HepG2 (cell line): ENCODE data around the gene SLC26A5. TPM values are rescaled to one million over a fixed set of nuclear protein-coding genes. Genes with fewer than 3 reads are reported as not detected.

ENCODE experiments used
- polyA plus RNA-seq, 8 experiments: library from polyadenylated mRNA; depleted of rRNA in 3 of 8; stranded (reverse) in 7 of 8; unstranded in 1 of 8; fragments of >200 nt; fragmentation: Illumina TruSeq in 4 of 8; extraction: Trizol in 4 of 8; gene quantifications; 2 replicates each; pipeline versions ENCODE4 v1.2.1 to v1.2.3, GENCODE V29; 2011 to 2016; ENCODE audit warnings: low read depth in 4 of 8, missing spikeins in 1 of 8, mixed read lengths in 1 of 8; ENCODE audit not compliant: insufficient read depth in 1 of 8
- small RNA-seq, 3 experiments: library from RNA; depleted of rRNA; stranded (forward); fragments of <200 nt; gene quantifications; one replicate each; pipeline ENCODE3, GENCODE V24; 2012; ENCODE audit warnings: low read depth in 2 of 3, low replicate concordance in 1 of 3; ENCODE audit not compliant: insufficient read length in 3 of 3, insufficient read depth in 2 of 3
- total RNA-seq, 5 experiments: library from RNA; depleted of rRNA; stranded (reverse); fragments of >200 nt; fragmentation: Illumina TruSeq; extraction: Trizol; gene quantifications; 2 replicates each; pipeline ENCODE4 v1.2.3, GENCODE V29; 2016; ENCODE audit warnings: low read depth in 1 of 5

Gene SLC26A5
- total and polyA plus RNA-seq, 2 of the 13 experiments (the other 11 are each of a cell fraction or from before 2014, with no cell fraction given), result 0.08 to 0.11 TPM

Small RNAs within 50 kb of the gene (small RNA-seq; reads per million reads assigned to genes)
- 0 reads per million in 3 experiments for gene RF00019
- 0 reads per million in 3 experiments for gene RPS29P16

Other genes with a start within 250 kb of the SLC26A5 start
- gene PMPCB, start 148.8 kb downstream of the SLC26A5 start, total RNA-seq (2016; rRNA removed; fragmentation: Illumina TruSeq; extraction: Trizol), result 75.9 and 80.8 TPM in 2 replicates
- gene PMPCB, start 148.8 kb downstream of the SLC26A5 start, polyA plus RNA-seq (2011; rRNA removed), result 94.2 and 124 TPM in 2 replicates
- 42.0 and 53.6 TPM in 2 replicates for gene DNAJC2, start 101.4 kb downstream of the SLC26A5 start, total RNA-seq (2016; rRNA removed; fragmentation: Illumina TruSeq; extraction: Trizol)
- gene DNAJC2, start 101.4 kb downstream of the SLC26A5 start, polyA plus RNA-seq (2011; rRNA removed), result 14.7 and 19.6 TPM in 2 replicates
- gene PSMC2, start 98.6 kb downstream of the SLC26A5 start, total RNA-seq (2016; rRNA removed; fragmentation: Illumina TruSeq; extraction: Trizol), result 181 and 288 TPM in 2 replicates
- 70.3 and 89.9 TPM in 2 replicates for gene PSMC2, start 98.6 kb downstream of the SLC26A5 start, polyA plus RNA-seq (2011; rRNA removed)